Stimulated activated CD8-positive, alpha-beta memory T cell treated with anti-CD3 and anti-CD28 coated beads, Interleukin-2, amount 100 ng/mL, for 48 hours (primary cell): ENCODE results near the gene CBX8.

Experiments used
- DNase-seq, 2 donors: peaks; one replicate each; pipeline ENCODE4 v3.0.0-alpha.2; 2020; ENCODE audit warnings: low read depth in 2 of 2

The CBX8 gene

DNA sequence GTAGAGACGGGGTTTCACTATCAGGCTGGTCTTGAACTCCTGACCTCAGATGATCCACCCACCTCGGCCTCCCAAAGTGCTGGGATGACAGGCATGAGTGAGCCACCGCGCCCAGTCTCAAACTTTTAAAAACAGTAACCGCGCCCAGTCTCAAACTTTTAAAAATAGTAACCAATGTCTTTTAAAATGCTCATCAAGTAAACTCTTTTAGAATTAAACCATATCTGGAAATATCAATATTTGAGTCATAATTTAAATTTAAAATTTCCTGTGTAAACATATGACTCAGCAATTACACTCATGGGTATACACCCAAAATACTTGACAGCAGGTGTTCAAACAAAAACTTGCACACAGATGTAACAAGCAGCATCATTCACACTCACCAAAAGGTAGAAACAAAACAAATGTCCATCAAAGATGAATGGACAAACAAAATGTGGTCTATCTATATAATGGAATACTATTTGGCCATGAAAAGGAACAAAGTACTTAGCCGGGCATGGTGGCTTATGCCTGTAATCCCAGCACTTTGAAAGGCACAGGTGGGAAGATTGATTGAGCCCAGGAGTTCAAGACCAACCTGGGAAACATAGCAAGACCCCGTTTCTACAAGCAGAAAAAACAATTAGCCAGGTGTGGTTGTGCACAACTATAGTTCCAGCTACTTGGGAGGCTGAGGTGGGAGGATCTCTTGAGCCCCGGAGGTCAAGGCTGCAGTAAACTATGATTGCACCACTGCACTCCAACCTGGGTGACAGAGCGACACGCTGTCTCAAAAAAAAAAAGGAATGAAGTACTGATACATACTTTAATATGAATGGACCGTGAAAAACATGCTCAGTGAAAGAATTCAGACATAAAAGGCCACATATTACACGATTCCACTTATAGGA, 46.0 kb downstream of the CBX8 start:
- DNase-seq, result no peak

DNA sequence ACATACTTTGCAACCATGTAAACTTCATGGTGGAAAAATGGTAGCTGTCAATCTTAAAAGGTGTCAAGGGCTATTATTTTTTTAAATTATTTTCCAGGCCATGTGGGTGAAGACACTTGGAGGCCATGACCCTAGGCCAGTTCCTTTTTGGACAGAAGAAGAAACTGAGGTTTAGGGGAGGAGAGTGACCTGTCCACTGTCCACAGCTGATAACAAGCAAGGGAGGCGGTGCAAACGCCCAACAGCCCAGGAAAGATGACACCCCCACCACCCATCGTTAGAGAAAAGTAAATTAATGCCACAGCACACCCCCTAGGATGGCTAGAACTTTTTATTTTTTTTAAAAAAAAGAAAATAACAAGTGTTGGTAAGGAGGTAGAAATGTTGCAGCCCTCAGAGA, 46.9 kb downstream of the CBX8 start:
- no peak for DNase-seq

DNA sequence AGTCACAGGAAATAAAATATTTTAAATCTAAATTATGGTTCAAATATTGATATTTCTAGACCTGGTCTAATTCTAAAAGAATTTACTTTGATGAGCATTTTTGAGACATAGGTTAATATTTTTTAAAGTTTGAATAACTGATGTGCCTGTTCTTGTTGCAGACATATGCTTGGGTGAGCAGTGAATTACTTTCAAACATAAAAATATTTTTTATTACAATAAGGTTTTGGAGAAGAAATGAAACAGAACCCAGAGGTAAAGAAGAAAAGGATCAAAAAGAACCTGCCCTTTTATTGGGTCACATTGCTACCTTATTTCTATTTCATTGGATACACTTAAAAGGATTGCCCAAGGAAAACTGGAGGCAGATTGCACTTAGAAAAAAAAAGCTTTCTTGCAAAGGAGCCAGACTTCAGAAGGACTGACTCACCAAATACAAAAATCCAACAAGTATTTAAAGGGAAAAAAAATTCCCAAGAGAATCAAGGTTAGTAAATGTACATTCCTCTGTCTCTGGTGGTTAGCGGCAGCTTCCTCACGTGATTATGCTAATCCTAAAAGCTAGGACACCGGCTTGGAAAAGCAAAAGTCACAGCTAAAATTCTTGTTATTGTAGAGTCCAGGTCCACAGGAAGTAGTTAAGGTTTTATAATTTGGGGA, 47.6 kb downstream of the CBX8 start:
- no peak for DNase-seq

DNA sequence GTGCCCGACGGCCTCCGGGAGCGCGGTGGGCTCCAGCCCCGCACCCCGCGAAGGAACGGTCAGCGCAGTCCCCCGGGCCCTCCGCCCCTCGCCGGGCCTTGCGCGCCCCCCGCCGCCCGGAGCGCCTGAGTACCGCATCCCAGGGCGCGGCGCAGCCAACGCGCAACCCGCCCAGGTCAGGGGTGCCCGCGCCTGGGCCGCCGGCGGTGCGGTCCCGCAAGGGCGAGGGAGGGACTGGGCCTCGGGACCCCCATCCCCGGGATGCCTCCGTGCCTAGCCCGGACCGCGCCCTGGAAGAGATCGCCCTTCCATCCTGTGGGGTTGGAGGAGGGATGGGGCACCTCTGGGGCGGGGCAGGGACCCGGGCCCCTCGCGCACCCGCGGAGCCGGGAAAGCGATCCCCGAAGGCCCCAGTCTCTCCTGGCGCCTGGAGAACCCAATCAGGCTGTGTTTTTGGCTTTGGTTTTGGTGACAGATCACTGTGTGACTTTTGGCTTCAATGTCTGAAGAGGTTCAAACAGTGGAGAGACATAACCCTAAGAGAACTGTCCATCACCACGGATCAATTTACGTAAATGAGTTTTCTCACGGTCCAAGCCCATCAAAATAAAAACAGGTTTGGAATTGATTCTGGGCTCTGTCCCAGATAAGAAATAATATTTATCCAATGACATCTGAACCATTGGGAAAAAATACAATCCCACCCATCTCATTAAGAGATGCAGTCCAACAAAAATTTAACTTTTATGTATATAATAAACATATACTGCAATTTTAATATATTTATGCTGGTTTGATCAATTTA, 48.4 kb downstream of the CBX8 start:
- DNase-seq, result no peak

DNA sequence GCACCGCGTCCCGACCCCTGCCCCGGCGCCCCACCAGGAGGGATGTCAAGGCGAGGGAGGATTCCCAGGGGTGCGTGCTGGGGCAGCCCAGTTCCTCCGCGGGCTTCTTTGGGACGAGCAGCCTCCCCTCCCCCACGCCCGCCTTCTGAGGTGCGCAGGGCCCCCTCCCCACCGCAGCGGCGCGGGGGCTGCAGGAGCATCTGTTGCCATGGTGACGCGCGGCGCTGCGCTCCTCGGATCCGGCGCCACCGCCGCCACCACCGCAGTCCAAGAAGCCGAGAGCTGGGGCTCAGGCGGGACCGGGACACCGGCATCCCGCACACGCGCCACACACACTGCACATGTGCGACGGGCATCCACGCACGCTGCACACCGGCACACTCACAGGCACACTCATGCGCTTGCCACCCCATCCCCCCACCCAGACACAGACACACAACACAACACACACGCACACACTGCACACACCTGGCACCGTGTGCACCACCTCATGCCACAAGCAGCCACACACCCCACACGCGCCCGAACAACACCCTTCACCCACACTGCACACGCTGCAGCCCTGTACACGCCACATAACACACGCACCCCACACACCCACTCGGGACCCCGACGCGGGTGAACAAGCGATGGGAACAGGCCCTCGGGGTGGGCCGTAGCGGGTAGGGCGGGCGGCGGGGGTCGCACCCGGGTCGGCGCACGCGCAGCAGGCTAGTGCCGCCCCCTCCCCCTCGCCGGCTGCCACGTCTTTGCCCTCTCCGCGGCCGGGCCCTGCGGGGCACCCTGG, 49.2 kb downstream of the CBX8 start:
- no peak for DNase-seq

DNA sequence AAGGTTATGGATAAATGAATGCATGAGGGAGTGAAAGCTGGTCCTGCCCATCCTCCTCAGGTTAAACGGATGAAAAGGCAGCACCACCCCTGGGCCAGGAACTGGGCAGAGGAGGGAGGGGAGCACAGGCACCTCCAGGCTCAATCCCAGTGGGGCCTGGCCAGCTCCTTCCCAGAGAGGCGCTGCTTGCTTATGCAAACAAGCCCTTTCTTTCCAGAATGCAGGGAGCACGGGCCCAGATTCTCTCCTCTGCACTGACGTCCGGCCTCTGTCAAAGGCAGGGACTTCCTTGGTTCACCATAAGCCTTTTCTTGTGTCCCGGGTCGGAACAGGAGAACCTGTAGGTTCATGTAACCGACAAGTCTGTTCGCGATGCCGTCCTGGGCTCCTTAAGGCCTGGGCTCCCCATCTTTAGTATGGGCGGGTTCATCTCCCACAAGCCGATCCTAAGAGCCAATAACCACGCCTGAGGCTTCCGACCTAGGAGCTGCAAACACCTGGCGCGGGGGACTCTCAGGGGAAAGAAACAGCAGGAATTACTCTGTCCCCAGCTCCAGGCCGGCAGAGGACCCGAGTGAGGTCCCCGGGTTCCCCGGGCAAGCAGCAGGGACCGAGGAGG, 49.9 kb downstream of the CBX8 start:
- no peak for DNase-seq

DNA sequence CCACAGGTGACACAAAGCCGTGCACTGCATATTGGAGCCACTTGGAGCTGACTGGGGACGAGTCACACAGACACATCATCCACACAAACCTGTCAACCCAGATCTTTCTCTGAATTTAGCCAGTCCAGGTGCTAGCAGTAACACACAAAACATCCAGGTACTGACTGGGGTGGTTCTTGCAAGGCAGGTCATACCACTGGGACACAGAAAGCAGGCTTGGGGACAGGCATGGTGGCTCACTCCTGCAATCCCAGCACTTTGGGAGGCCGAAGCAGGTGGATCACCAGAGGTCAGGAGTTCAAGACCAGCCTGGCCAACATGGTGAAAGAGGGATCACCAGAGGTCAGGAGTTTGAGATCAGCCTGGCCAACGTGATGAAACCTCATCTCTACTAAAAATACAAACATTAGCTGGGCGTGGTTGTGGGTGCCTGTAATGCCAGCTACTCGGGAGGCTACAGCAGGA, 51.2 kb downstream of the CBX8 start:
- no peak for DNase-seq

DNA sequence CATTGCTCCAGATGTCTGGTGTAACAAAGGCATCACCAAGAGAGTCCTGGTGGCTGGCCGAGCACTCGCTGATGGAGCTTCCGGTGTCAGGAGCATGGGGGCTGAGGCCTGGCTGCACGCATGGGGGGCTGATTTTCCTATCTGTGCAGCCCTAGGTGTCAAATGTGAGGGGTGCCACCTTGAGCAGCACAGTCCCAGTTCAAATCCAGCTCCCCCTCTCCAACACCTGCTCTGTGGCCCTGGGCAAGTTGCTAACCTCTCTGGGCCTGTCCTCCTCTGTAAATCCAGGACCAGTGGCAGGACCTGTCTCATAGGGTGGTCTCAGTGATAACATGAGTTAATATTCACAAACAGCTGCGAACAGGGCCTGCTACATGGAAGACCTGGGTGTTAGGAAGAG, 53.3 kb downstream of the CBX8 start:
- DNase-seq, result no peak

DNA sequence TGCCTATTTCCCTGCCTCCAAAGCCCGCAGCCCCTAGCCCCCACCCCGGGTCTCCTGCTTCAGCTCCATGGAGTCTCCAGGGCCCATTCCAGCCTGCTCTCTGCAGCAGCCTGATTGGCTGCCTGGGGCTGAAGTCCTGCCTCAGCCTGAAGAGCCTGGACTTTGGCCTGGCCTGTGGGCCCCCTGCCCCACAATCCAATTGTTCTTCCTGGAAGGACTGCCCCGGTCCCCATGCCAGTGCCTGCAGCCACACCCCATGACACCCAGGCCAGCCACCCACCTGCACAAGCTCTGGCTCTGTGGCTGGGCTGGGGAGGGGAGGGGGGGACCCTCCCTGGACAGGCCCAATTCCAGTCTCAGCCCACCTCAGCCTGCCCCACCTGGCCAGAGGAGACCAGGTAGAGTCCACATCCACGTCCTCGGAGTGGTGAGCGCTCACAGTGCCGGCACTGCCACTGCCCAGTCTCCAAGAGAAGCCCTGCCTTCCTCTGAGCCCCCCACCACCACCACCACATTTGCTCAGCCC, 53.9 kb downstream of the CBX8 start:
- no peak for DNase-seq

DNA sequence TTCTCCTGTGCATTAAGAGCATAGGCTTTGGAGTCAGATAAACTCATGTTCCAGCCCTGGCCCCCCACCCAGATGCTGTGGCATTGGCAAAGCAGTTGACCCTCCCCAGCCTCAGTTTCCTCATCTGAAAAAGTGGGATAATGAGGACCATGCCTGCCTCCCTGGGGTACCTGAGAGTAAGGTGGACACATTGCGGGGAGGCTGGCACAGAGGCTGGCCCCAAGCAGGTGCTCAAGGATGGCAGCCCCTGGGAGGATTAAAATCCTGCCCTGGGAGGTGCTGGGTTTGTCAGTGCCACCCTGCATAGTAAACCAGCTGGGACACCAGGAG, 54.3 kb downstream of the CBX8 start:
- DNase-seq, result no peak
